ENCODE data around the gene AVPR1B.

GRCh38 chr1:206142011-206142410 is 24.8 kb upstream of the AVPR1B start:
- TF ChIP-seq CTCF (IDR thresholded peaks at IDR 0.05) (no peak), EP300 (IDR thresholded peaks at IDR 0.05) (no peak)

Measured in ovary (tissue), 3 donors.